ENCODE measurements around the gene FOXP1.

FOXP1 gene

GRCh38 chr3:70992131-70992530 is 591.4 kb downstream of the FOXP1 start:
- TF ChIP-seq POLR2A (IDR thresholded peaks at IDR 0.05; ENCODE audit: low read depth, low read length): no peak
- no peak for FAIRE-seq
- DNase-seq (ENCODE audit: insufficient read length, low spot score): no peak

- TF ChIP-seq PAX5 (IDR thresholded peaks at IDR 0.05; ENCODE audit: insufficient read depth, low read length, severe bottlenecking) (no peak), SPI1 (IDR thresholded peaks at IDR 0.05; ENCODE audit: low read depth, low read length) (no peak), POLR2AphosphoS5 (IDR thresholded peaks at IDR 0.05; ENCODE audit: low read depth, low read length) (no peak), POU2F2 (IDR thresholded peaks at IDR 0.05; ENCODE audit: low read depth, low read length) (no peak), TAF1 (IDR thresholded peaks at IDR 0.05; ENCODE audit: low read depth, low read length) (no peak), POLR2A (IDR thresholded peaks at IDR 0.05; ENCODE audit: low read depth, low read length) (no peak)
- DNase-seq (ENCODE audit: insufficient read length, low spot score) (no peak), FAIRE-seq (no peak)
Measured at GRCh38 chr3:70990723-70991122, 592.8 kb downstream of the FOXP1 start.

GRCh38 chr3:70990185-70990584 is 593.3 kb downstream of the FOXP1 start:
- DNase-seq (ENCODE audit: insufficient read length, low spot score): no peak
- TF ChIP-seq SPI1 (IDR thresholded peaks at IDR 0.05; ENCODE audit: low read depth, low read length): no peak
- TF ChIP-seq PAX5 (IDR thresholded peaks at IDR 0.05; ENCODE audit: insufficient read depth, low read length, severe bottlenecking): no peak
- no peak for TF ChIP-seq POLR2AphosphoS5 (IDR thresholded peaks at IDR 0.05; ENCODE audit: low read depth, low read length)
- no peak for TF ChIP-seq TAF1 (IDR thresholded peaks at IDR 0.05; ENCODE audit: low read depth, low read length)
- TF ChIP-seq POU2F2 (IDR thresholded peaks at IDR 0.05; ENCODE audit: low read depth, low read length): no peak
- no peak for TF ChIP-seq POLR2A (IDR thresholded peaks at IDR 0.05; ENCODE audit: low read depth, low read length)
- FAIRE-seq: no peak

GRCh38 chr3:70989174-70989573 is 594.4 kb downstream of the FOXP1 start:
- FAIRE-seq: no peak
- DNase-seq (ENCODE audit: insufficient read length, low spot score): no peak
- no peak for TF ChIP-seq SPI1 (IDR thresholded peaks at IDR 0.05; ENCODE audit: low read depth, low read length)
- TF ChIP-seq POLR2AphosphoS5 (IDR thresholded peaks at IDR 0.05; ENCODE audit: low read depth, low read length): no peak

DNA sequence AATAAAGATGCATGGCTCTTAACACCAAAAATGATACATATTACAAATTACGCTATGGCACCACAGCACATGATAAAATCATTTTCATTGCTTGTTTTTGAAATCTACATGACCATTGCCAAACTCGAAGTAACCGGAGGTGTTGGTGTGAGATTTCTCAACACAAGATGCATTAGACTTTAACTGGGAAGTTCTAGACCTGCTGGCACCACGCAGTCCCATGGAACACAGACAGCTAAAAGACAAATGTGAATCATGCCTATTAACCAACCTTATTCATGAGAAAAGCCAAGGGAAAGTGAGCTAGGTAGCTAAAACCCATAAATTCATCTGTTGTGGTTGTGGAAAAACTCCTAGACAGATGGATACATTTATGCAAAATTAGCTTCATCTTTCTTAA is 595.4 kb downstream of the FOXP1 start:
- DNase-seq (ENCODE audit: insufficient read length, low spot score) (no peak), FAIRE-seq (no peak)
- no peak for TF ChIP-seq TAF1 (IDR thresholded peaks at IDR 0.05; ENCODE audit: low read depth, low read length)
- TF ChIP-seq POU2F2 (IDR thresholded peaks at IDR 0.05; ENCODE audit: low read depth, low read length): no peak
- TF ChIP-seq POLR2A (IDR thresholded peaks at IDR 0.05; ENCODE audit: low read depth, low read length): no peak

DNA sequence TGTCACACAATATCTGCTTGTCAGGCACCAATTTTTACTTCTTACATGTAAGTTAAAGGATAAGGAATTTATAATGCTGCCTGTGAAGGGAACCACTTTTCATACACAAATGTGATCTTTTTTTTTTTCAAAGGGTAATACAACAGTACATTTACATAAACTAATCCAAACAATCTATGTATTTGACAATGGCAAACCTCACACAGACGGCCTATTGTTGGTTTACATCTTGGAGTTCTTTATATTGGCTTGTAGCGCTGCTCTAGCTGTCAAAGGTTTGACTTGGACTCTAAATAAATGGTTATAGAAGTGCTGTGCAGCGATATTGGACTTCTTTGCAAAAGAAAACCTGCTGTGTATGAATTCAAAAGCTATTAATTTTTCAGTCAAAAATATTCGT is 598.0 kb downstream of the FOXP1 start:
- no peak for FAIRE-seq
- TF ChIP-seq POU2F2 (IDR thresholded peaks at IDR 0.05; ENCODE audit: low read depth, low read length) (no peak), POLR2AphosphoS5 (IDR thresholded peaks at IDR 0.05; ENCODE audit: low read depth, low read length) (no peak), POLR2A (IDR thresholded peaks at IDR 0.05; ENCODE audit: low read depth, low read length) (no peak), PAX5 (IDR thresholded peaks at IDR 0.05; ENCODE audit: insufficient read depth, low read length, severe bottlenecking) (no peak), SPI1 (IDR thresholded peaks at IDR 0.05; ENCODE audit: low read depth, low read length) (no peak), TAF1 (IDR thresholded peaks at IDR 0.05; ENCODE audit: low read depth, low read length) (no peak)
- no peak for DNase-seq (ENCODE audit: insufficient read length, low spot score)

DNA sequence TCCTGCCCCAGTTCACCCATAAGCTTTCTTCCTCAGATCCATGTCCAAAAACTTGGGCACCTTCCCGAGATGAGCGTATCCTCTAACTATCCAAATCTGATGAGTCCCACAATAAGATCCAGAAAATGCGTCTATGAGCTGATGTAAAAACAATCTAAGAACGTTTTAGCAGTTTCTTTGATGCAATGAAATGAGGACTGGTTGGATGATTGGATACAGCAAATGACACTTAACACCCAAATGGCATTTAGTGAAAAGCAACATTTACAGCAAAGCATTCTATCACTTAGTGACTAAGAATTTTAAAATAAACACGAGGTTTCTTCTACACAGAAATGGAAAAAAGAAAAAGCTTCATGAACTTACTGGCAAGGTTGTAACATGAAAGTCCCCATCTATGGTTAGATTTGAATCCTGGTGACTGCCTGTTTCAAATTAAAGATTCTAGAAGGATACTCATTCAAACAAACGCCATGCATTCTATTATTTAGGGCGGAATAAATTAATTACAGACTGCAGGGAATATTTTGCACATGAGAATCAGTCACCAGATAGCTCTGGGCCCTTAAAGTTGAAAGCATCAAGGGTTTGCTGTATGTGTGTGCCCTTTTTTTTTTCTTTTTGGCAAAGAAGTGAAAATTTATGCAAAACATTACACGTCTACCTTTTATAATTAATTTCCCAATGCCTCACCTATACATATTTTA is 598.6 kb downstream of the FOXP1 start:
- no peak for TF ChIP-seq SPI1 (IDR thresholded peaks at IDR 0.05; ENCODE audit: low read depth, low read length)
- no peak for TF ChIP-seq POU2F2 (IDR thresholded peaks at IDR 0.05; ENCODE audit: low read depth, low read length)
- TF ChIP-seq POLR2A (IDR thresholded peaks at IDR 0.05; ENCODE audit: low read depth, low read length): no peak
- no peak for TF ChIP-seq TAF1 (IDR thresholded peaks at IDR 0.05; ENCODE audit: low read depth, low read length)
- no peak for TF ChIP-seq PAX5 (IDR thresholded peaks at IDR 0.05; ENCODE audit: insufficient read depth, low read length, severe bottlenecking)
- TF ChIP-seq POLR2AphosphoS5 (IDR thresholded peaks at IDR 0.05; ENCODE audit: low read depth, low read length): no peak
- no peak for DNase-seq (ENCODE audit: insufficient read length, low spot score)
- no peak for FAIRE-seq

- DNase-seq (ENCODE audit: insufficient read length, low spot score): no peak
- no peak for FAIRE-seq
Measured at GRCh38 chr3:70982700-70983140, 600.8 kb downstream of the FOXP1 start.

DNA sequence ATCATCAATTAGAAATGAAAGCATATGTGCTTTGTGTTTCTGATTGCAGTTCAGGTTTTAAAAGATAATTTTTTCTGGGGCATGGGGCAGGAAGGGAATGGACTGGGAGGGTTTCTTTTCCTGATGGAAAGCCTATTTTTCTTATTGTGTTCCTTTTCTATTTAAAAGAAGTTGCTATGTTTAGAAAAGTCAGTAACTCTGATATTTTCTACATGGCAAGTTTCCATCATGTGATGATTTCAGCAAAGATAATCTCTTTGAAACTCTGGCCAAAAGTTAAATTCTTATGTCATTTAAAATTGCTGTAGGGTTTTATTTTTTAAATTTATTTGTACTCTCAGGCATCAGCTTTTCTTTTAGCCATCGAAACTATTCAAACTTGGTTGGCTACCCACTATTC is 601.2 kb downstream of the FOXP1 start:
- TF ChIP-seq PAX5 (IDR thresholded peaks at IDR 0.05; ENCODE audit: insufficient read depth, low read length, severe bottlenecking): no peak
- no peak for TF ChIP-seq POLR2AphosphoS5 (IDR thresholded peaks at IDR 0.05; ENCODE audit: low read depth, low read length)
- TF ChIP-seq POLR2A (IDR thresholded peaks at IDR 0.05; ENCODE audit: low read depth, low read length): no peak
- TF ChIP-seq POU2F2 (IDR thresholded peaks at IDR 0.05; ENCODE audit: low read depth, low read length): no peak
- TF ChIP-seq TAF1 (IDR thresholded peaks at IDR 0.05; ENCODE audit: low read depth, low read length): no peak
- no peak for TF ChIP-seq SPI1 (IDR thresholded peaks at IDR 0.05; ENCODE audit: low read depth, low read length)
- no peak for DNase-seq (ENCODE audit: insufficient read length, low spot score)
- no peak for FAIRE-seq

More at GRCh38 chr3:70982700-70983140, 600.8 kb downstream of the FOXP1 start:
- TF ChIP-seq SPI1 (IDR thresholded peaks at IDR 0.05; ENCODE audit: low read depth, low read length) (no peak), PAX5 (IDR thresholded peaks at IDR 0.05; ENCODE audit: insufficient read depth, low read length, severe bottlenecking) (no peak), POLR2A (IDR thresholded peaks at IDR 0.05; ENCODE audit: low read depth, low read length) (no peak), POLR2AphosphoS5 (IDR thresholded peaks at IDR 0.05; ENCODE audit: low read depth, low read length) (no peak), TAF1 (IDR thresholded peaks at IDR 0.05; ENCODE audit: low read depth, low read length) (no peak), POU2F2 (IDR thresholded peaks at IDR 0.05; ENCODE audit: low read depth, low read length) (no peak)

DNA sequence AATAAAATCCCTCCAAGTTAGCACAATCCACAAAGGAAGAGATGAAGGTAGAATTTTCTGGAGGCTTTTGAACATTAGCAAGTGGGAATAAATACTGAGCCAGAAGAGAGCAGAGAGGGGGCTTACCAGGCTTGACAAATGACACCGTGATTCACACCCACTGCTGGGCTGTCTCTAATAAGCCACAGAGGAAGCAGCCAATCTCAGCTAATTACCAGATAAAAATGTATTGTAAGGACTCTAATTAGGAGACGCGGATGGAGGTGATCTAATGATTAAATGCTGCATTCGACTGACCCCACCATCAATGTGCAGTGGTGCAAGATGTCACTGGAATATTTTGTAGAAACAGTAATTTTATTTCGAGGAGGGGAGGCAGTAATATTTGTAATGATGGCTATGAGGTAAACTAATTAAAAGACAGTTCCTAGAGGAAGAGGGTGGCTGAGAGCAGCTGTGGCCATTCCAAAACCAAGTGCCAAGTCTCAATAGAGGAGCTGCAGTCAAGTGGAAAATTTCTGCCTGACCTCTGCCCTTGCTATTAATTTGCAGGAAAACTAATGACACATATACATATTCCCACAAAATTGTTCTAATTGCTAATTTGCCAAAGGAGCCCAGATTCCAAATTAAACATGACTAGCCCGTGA is 602.2 kb downstream of the FOXP1 start:
- TF ChIP-seq POU2F2 (IDR thresholded peaks at IDR 0.05; ENCODE audit: low read depth, low read length) (no peak), TAF1 (IDR thresholded peaks at IDR 0.05; ENCODE audit: low read depth, low read length) (no peak), SPI1 (IDR thresholded peaks at IDR 0.05; ENCODE audit: low read depth, low read length) (no peak), POLR2A (IDR thresholded peaks at IDR 0.05; ENCODE audit: low read depth, low read length) (no peak)
- DNase-seq (ENCODE audit: insufficient read length, low spot score): no peak
- FAIRE-seq: no peak
